ENCODE data around the gene SHISAL2A. TPM values are rescaled to one million over a fixed set of nuclear protein-coding genes. Genes with fewer than 3 reads are reported as not detected.

Gene SHISAL2A
- not detected for polyA plus RNA-seq (2012; ENCODE audit: insufficient read depth, insufficient read length, low read depth)

- no peaks in the 10 kb centered on the region for H3K36me3 ChIP-seq
- peak; percentile 11 for DNase-seq
- peak within 1 kb of the TSS; percentile 35 for H3K4me3 ChIP-seq (ENCODE audit: low read depth, low read length)
- H3K27me3 ChIP-seq = peaks cover 5% of the 10 kb centered on the region
- no peaks in the 10 kb centered on the region for H3K4me1 ChIP-seq
- H3K9me3 ChIP-seq = no peaks in the 10 kb centered on the region
- TF ChIP-seq CTCF (IDR thresholded peaks at IDR 0.05; ENCODE audit: low read depth, low read length) = no peak
Measured at GRCh38 chr1:52632732-52633290, at the start of gene SHISAL2A. TSS of gene SHISAL2A (plus strand) at chr1:52633168. CDS start at chr1:52633494, 326 bp downstream.

GRCh38 chr1:52585474-52585873, 47.5 kb upstream of the SHISAL2A start:
- no peak for TF ChIP-seq CTCF (IDR thresholded peaks at IDR 0.05; ENCODE audit: low read depth, low read length)
- no peaks in the 10 kb centered on the region for H3K4me1 ChIP-seq

GRCh38 chr1:52588027-52588426, 44.9 kb upstream of the SHISAL2A start:
- no peaks in the 10 kb centered on the region for H3K4me1 ChIP-seq
- H3K9me3 ChIP-seq = no peaks in the 10 kb centered on the region
- no peak for TF ChIP-seq CTCF (IDR thresholded peaks at IDR 0.05; ENCODE audit: low read depth, low read length)
- no peaks in the 10 kb centered on the region for H3K36me3 ChIP-seq
- H3K4me3 ChIP-seq (ENCODE audit: low read depth, low read length) = no peak overlapping the region
- DNase-seq = no peak
- H3K27me3 ChIP-seq = no peaks in the 10 kb centered on the region

More at GRCh38 chr1:52585474-52585873, 47.5 kb upstream of the SHISAL2A start:
- no peak for DNase-seq
- H3K9me3 ChIP-seq = no peaks in the 10 kb centered on the region
- no peak overlapping the region for H3K4me3 ChIP-seq (ENCODE audit: low read depth, low read length)
- no peaks in the 10 kb centered on the region for H3K27me3 ChIP-seq
- no peaks in the 10 kb centered on the region for H3K36me3 ChIP-seq

- Histone ChIP-seq H3K4me3 (ENCODE audit: low read depth, low read length) (no peak overlapping the region), H3K36me3 (no peaks in the 10 kb centered on the region), H3K9me3 (no peaks in the 10 kb centered on the region), H3K27me3 (no peaks in the 10 kb centered on the region), H3K4me1 (no peaks in the 10 kb centered on the region)
- no peak for DNase-seq
- TF ChIP-seq CTCF (IDR thresholded peaks at IDR 0.05; ENCODE audit: low read depth, low read length) = no peak
Measured at GRCh38 chr1:52588535-52588934, 44.4 kb upstream of the SHISAL2A start.

- Histone ChIP-seq H3K4me3 (ENCODE audit: low read depth, low read length) (no peak overlapping the region), H3K36me3 (no peaks in the 10 kb centered on the region), H3K27me3 (no peaks in the 10 kb centered on the region), H3K4me1 (no peaks in the 10 kb centered on the region), H3K9me3 (no peaks in the 10 kb centered on the region)
- DNase-seq = no peak
- no peak for TF ChIP-seq CTCF (IDR thresholded peaks at IDR 0.05; ENCODE audit: low read depth, low read length)
Measured at GRCh38 chr1:52590266-52590665, 42.7 kb upstream of the SHISAL2A start.

- H3K27me3 ChIP-seq = no peaks in the 10 kb centered on the region
- no peak overlapping the region for H3K4me3 ChIP-seq (ENCODE audit: low read depth, low read length)
- no peaks in the 10 kb centered on the region for H3K4me1 ChIP-seq
- no peaks in the 10 kb centered on the region for H3K36me3 ChIP-seq
- no peaks in the 10 kb centered on the region for H3K9me3 ChIP-seq
- no peak for TF ChIP-seq CTCF (IDR thresholded peaks at IDR 0.05; ENCODE audit: low read depth, low read length)
- no peak for DNase-seq
Measured at GRCh38 chr1:52592637-52593323, 40.2 kb upstream of the SHISAL2A start.
